GM12878 (cell line): Measurements from ENCODE around the gene ANAPC5. TPM values are rescaled to one million over a fixed set of nuclear protein-coding genes. Genes with fewer than 3 reads are reported as not detected.

Source experiments
- ATAC-seq: fragments of 200-7000 bp; cut with Tn5 transposase; 3 replicates; pipeline ENCODE4 v1.9.1; 2020; ENCODE audit warnings: mild to moderate bottlenecking, moderate library complexity
- BruUV-seq: library from RNA; stranded (reverse); fragments of 400-500 nt; replicated peaks from 2 replicates; lab custom pipeline; 2021; lab: Mats Ljungman, UMichigan
- CTCF ChIA-PET: fragments of 300-600 bp; sonication (Branson Sonifier 250); formaldehyde crosslinking; extraction: SDS; loops from one replicate; lab custom pipeline; 2021; ENCODE audit warnings: inconsistent platforms; lab: Yijun Ruan, JAX
- POLR2A ChIA-PET: fragments of 350-600 bp; formaldehyde crosslinking; extraction: SDS; loops from one replicate; lab custom pipeline; 2021; ENCODE audit warnings: inconsistent platforms; lab: Charles Lee
- RAD21 ChIA-PET: fragments of 300-600 bp; sonication (Branson Sonifier 250); formaldehyde crosslinking; loops from one replicate; lab custom pipeline; 2023; ENCODE audit warnings: antibody characterized with exemption; ENCODE audit not compliant: unreplicated experiment; lab: Charles Lee
- SMC1A ChIA-PET: fragments of 300-600 bp; sonication (Branson Sonifier 250); formaldehyde crosslinking; loops from one replicate; lab custom pipeline; 2023; ENCODE audit not compliant: unreplicated experiment, uncharacterized antibody; lab: Charles Lee
- DNase-seq: peaks from one replicate; pipeline ENCODE4 v3.0.0-alpha.2; 2011; ENCODE audit warnings: low read depth, low spot score
- FAIRE-seq: peaks from 3 replicates; lab custom pipeline; 2011; peaks lifted over from hg19 to GRCh38; lab: Jason Lieb, UNC
- H2AFZ ChIP-seq: 2 replicates; pipeline ENCODE4 v1.6.0; 2011; ENCODE audit warnings: low read depth, low read length, control low read depth; ENCODE audit not compliant: control insufficient read depth
- H3K27ac ChIP-seq: 2 replicates; pipeline ENCODE4 v1.5.1; 2011; ENCODE audit warnings: control low read depth; ENCODE audit not compliant: control insufficient read depth, insufficient read depth
- H3K27me3 ChIP-seq, 2 experiments: replicated peaks in 1 of 2; 2 replicates each; pipeline versions ENCODE4 v1.6.0 to v1.6.1; 2011; ENCODE audit warnings: low read length in 1 of 2; ENCODE audit not compliant: control insufficient read depth in 2 of 2, insufficient read depth in 2 of 2
- H3K36me3 ChIP-seq, 2 experiments: 2 replicates each; pipeline ENCODE4 v1.5.1; 2011; ENCODE audit warnings: low read length in 1 of 2; ENCODE audit not compliant: control insufficient read depth in 2 of 2, insufficient read depth in 2 of 2
- H3K4me1 ChIP-seq: 2 replicates; pipeline ENCODE4 v1.6.1; 2011; ENCODE audit warnings: mild to moderate bottlenecking, low read length, moderate library complexity, mixed read lengths; ENCODE audit not compliant: control insufficient read depth, insufficient read depth
- H3K4me2 ChIP-seq: 2 replicates; pipeline ENCODE4 v1.6.0; 2011; ENCODE audit warnings: control low read depth; ENCODE audit not compliant: control insufficient read depth, insufficient read depth
- H3K4me3 ChIP-seq: fragments of 200-600 bp; sonication (generic); 2 replicates; pipeline ENCODE4 v1.5.1; 2016
- H3K79me2 ChIP-seq: 2 replicates; pipeline ENCODE4 v1.6.0; 2011; ENCODE audit warnings: low read length; ENCODE audit not compliant: control insufficient read depth, insufficient read depth
- H3K9ac ChIP-seq: 2 replicates; pipeline ENCODE4 v1.8.0; 2011; ENCODE audit warnings: low read length, control low read depth, mixed read lengths; ENCODE audit not compliant: control insufficient read depth, insufficient read depth
- H3K9me3 ChIP-seq: replicated peaks from 3 replicates; pipeline ENCODE4 v1.5.1; 2011; ENCODE audit warnings: mild to moderate bottlenecking, low read length; ENCODE audit not compliant: control insufficient read depth, insufficient read depth
- H4K20me1 ChIP-seq: 2 replicates; pipeline ENCODE4 v1.6.0; 2011; ENCODE audit not compliant: control insufficient read depth, insufficient read depth
- CHD1 ChIP-seq: IDR thresholded peaks from 2 replicates; pipeline ENCODE4 v1.6.1; 2012; ENCODE audit warnings: low read depth, low read length, improper control_type of control experiment
- ESRRA ChIP-seq: IDR thresholded peaks from 2 replicates; pipeline ENCODE4 v1.6.1; 2012; ENCODE audit warnings: mild to moderate bottlenecking, low read length, improper control_type of control experiment
- GABPA ChIP-seq: IDR thresholded peaks from 2 replicates; pipeline ENCODE4 v1.6.1; 2014; ENCODE audit warnings: antibody characterized with exemption, low read depth, mild to moderate bottlenecking, inconsistent platforms
- KAT2A ChIP-seq: conservative IDR thresholded peaks from 2 replicates; pipeline ENCODE4 v1.6.1; 2011; ENCODE audit warnings: low read depth, low read length; ENCODE audit not compliant: control insufficient read depth
- MTA2 ChIP-seq: fragments of 450-650 bp; IDR thresholded peaks from 2 replicates; pipeline ENCODE4 v1.6.1; 2016; ENCODE audit warnings: low read depth, mild to moderate bottlenecking, moderate library complexity
- PAX5 ChIP-seq: IDR thresholded peaks from 2 replicates; pipeline ENCODE4 v1.6.1; 2011; ENCODE audit warnings: low read depth, low read length, borderline replicate concordance
- RAD21 ChIP-seq: IDR thresholded peaks from 2 replicates; pipeline ENCODE4 v1.6.1; 2011; ENCODE audit warnings: mild to moderate bottlenecking, low read depth, low read length, moderate library complexity; ENCODE audit not compliant: insufficient read depth
- SMC3 ChIP-seq: IDR thresholded peaks from 2 replicates; pipeline ENCODE4 v1.6.1; 2011; ENCODE audit warnings: low read length, improper control_type of control experiment, borderline replicate concordance
- SREBF2 ChIP-seq: IDR thresholded peaks from 2 replicates; pipeline ENCODE4 v1.6.1; 2012; ENCODE audit warnings: mild to moderate bottlenecking, low read length
- ZSCAN29 ChIP-seq: fragments of 450-650 bp; IDR thresholded peaks from 2 replicates; pipeline ENCODE4 v1.6.1; 2017; ENCODE audit warnings: mild to moderate bottlenecking, moderate library complexity
- WGBS: methylation state at CpG from one replicate; pipeline ENCODE4 v1.1.6; 2016; ENCODE audit warnings: low lambda C conversion rate; ENCODE audit not compliant: insufficient replicate concordance, insufficient coverage; ENCODE audit errors: missing lambda C conversion rate; 5-methylcytosine and 5-hydroxymethylcytosine counted together
- in situ Hi-C: fragments of 300-500 bp; cut with MboI; formaldehyde crosslinking; loops from 9 replicates; pipeline ENCODE4 v1.14.3; 2018; ENCODE audit warnings: mixed read lengths
- intact Hi-C: fragments of 100-400 bp; cut with micrococcal nuclease; formaldehyde crosslinking; loops from one replicate; pipeline ENCODE4 v1.14.2; 2022; ENCODE audit not compliant: unreplicated experiment
- polyA plus RNA-seq, 11 experiments: library from polyadenylated mRNA; depleted of rRNA in 4 of 11; unstranded in 6 of 11; stranded (reverse) in 5 of 11; fragments of >200 nt; fragmentation: Nextera tagmentation in 4 of 11; fragmentation: Illumina TruSeq in 1 of 11; extraction: Ambion mirVana in 4 of 11; extraction: Trizol in 1 of 11; gene quantifications; 1 replicate in 1 of 11; 2 replicates in 10 of 11; pipeline versions ENCODE4 v1.2.1 to v1.2.3, GENCODE V29; 2011 to 2016; ENCODE audit warnings: inconsistent platforms in 2 of 11, missing spikeins in 2 of 11, low read depth in 1 of 11
- total RNA-seq, 4 experiments: library from RNA; depleted of rRNA in 3 of 4; stranded (reverse); fragments of >200 nt in 3 of 4; fragmentation: Illumina TruSeq in 1 of 4; extraction: Trizol in 1 of 4; gene quantifications; 2 replicates each; pipeline versions ENCODE4 v1.2.1 to v1.2.3, GENCODE V29; 2013 to 2021
- TF ChIP-seq, protein P1 (sequence below): IDR thresholded peaks from 2 replicates; pipeline ENCODE4 v1.6.1; 2012; ENCODE audit warnings: low read depth, low read length, improper control_type of control experiment
- TF ChIP-seq, protein P2 (sequence below): fragments of 450-650 bp; IDR thresholded peaks from 2 replicates; pipeline ENCODE4 v1.6.1; 2018; ENCODE audit warnings: mild to moderate bottlenecking, low read depth, moderate library complexity; ENCODE audit not compliant: partially characterized antibody
- TF ChIP-seq, protein P3 (sequence below): fragments of 450-650 bp; IDR thresholded peaks from 2 replicates; pipeline ENCODE4 v1.6.1; 2018; ENCODE audit warnings: borderline replicate concordance, mild to moderate bottlenecking; ENCODE audit not compliant: partially characterized antibody
- TF ChIP-seq, protein P4 (sequence below): fragments of 450-650 bp; IDR thresholded peaks from 2 replicates; pipeline ENCODE4 v1.6.1; 2017; ENCODE audit warnings: mild to moderate bottlenecking, moderate library complexity

Gene ANAPC5
- total and polyA plus RNA-seq, 10 of the 15 experiments (the other 5 are each of a cell fraction or from before 2014, with no cell fraction given) = 102 to 227 (median 166) TPM

DNA sequence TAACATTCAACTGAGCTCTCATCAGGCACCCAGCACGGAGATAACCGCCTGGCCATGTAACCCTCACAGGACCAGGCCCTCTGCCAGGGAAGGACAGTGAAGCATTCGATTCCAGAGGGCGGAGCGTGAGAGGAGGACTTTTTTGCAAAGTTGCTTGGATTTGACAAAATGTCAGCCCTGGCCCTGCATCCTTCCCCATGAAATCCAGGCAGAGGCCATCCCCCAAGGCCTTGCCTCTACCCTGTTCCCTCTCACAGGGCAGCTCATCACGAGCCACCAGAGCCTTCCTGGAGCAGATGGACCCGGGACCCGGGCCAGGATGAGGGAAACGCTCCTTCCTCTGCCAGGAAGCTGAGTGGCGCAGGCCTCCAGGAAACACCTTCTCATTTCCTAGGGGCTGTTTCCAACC is 72.7 kb downstream of the ANAPC5 start:
- ATAC-seq (no peak), FAIRE-seq (no peak), DNase-seq (no peak)
- TF ChIP-seq GABPA (no peak), SMC3 (no peak), CHD1 (no peak), RAD21 (no peak), MTA2 (no peak), ESRRA (no peak), ZSCAN29 (no peak), SREBF2 (no peak), KAT2A (no peak), PAX5 (no peak)
- TF ChIP-seq, protein P1, sequence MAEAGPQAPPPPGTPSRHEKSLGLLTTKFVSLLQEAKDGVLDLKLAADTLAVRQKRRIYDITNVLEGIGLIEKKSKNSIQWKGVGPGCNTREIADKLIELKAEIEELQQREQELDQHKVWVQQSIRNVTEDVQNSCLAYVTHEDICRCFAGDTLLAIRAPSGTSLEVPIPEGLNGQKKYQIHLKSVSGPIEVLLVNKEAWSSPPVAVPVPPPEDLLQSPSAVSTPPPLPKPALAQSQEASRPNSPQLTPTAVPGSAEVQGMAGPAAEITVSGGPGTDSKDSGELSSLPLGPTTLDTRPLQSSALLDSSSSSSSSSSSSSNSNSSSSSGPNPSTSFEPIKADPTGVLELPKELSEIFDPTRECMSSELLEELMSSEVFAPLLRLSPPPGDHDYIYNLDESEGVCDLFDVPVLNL = no peak
- TF ChIP-seq, protein P2, sequence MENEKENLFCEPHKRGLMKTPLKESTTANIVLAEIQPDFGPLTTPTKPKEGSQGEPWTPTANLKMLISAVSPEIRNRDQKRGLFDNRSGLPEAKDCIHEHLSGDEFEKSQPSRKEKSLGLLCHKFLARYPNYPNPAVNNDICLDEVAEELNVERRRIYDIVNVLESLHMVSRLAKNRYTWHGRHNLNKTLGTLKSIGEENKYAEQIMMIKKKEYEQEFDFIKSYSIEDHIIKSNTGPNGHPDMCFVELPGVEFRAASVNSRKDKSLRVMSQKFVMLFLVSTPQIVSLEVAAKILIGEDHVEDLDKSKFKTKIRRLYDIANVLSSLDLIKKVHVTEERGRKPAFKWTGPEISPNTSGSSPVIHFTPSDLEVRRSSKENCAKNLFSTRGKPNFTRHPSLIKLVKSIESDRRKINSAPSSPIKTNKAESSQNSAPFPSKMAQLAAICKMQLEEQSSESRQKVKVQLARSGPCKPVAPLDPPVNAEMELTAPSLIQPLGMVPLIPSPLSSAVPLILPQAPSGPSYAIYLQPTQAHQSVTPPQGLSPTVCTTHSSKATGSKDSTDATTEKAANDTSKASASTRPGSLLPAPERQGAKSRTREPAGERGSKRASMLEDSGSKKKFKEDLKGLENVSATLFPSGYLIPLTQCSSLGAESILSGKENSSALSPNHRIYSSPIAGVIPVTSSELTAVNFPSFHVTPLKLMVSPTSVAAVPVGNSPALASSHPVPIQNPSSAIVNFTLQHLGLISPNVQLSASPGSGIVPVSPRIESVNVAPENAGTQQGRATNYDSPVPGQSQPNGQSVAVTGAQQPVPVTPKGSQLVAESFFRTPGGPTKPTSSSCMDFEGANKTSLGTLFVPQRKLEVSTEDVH = no peak
- TF ChIP-seq, protein P3, sequence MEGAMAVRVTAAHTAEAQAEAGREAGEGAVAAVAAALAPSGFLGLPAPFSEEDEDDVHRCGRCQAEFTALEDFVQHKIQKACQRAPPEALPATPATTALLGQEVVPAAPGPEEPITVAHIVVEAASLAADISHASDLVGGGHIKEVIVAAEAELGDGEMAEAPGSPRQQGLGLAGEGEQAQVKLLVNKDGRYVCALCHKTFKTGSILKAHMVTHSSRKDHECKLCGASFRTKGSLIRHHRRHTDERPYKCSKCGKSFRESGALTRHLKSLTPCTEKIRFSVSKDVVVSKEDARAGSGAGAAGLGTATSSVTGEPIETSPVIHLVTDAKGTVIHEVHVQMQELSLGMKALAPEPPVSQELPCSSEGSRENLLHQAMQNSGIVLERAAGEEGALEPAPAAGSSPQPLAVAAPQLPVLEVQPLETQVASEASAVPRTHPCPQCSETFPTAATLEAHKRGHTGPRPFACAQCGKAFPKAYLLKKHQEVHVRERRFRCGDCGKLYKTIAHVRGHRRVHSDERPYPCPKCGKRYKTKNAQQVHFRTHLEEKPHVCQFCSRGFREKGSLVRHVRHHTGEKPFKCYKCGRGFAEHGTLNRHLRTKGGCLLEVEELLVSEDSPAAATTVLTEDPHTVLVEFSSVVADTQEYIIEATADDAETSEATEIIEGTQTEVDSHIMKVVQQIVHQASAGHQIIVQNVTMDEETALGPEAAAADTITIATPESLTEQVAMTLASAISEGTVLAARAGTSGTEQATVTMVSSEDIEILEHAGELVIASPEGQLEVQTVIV = no peak
- TF ChIP-seq, protein P4, sequence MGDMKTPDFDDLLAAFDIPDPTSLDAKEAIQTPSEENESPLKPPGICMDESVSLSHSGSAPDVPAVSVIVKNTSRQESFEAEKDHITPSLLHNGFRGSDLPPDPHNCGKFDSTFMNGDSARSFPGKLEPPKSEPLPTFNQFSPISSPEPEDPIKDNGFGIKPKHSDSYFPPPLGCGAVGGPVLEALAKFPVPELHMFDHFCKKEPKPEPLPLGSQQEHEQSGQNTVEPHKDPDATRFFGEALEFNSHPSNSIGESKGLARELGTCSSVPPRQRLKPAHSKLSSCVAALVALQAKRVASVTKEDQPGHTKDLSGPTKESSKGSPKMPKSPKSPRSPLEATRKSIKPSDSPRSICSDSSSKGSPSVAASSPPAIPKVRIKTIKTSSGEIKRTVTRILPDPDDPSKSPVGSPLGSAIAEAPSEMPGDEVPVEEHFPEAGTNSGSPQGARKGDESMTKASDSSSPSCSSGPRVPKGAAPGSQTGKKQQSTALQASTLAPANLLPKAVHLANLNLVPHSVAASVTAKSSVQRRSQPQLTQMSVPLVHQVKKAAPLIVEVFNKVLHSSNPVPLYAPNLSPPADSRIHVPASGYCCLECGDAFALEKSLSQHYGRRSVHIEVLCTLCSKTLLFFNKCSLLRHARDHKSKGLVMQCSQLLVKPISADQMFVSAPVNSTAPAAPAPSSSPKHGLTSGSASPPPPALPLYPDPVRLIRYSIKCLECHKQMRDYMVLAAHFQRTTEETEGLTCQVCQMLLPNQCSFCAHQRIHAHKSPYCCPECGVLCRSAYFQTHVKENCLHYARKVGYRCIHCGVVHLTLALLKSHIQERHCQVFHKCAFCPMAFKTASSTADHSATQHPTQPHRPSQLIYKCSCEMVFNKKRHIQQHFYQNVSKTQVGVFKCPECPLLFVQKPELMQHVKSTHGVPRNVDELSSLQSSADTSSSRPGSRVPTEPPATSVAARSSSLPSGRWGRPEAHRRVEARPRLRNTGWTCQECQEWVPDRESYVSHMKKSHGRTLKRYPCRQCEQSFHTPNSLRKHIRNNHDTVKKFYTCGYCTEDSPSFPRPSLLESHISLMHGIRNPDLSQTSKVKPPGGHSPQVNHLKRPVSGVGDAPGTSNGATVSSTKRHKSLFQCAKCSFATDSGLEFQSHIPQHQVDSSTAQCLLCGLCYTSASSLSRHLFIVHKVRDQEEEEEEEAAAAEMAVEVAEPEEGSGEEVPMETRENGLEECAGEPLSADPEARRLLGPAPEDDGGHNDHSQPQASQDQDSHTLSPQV = no peak
- no TSS peak for BruUV-seq
- Histone ChIP-seq H3K36me3 (peaks cover 0 to 10% of the 10 kb centered on the region in 2 experiments), H3K4me1 (peaks cover 4% of the 10 kb centered on the region), H4K20me1 (no peaks in the 10 kb centered on the region), H3K9me3 (no peaks in the 10 kb centered on the region), H3K27ac (no peak overlapping the region), H3K4me3 (no peak overlapping the region), H2AFZ (no peak overlapping the region), H3K79me2 (peaks cover 4% of the 10 kb centered on the region), H3K4me2 (no peak overlapping the region), H3K27me3 (no peaks in the 10 kb centered on the region), H3K9ac (no peak overlapping the region)
- ChIA-PET RAD21 (interaction anchor here (0.9 kb wide), 1 partner anchor 20 kb away, joined by 3 read pairs; no protein-coding TSS in a partner anchor), CTCF (interaction anchor here (0.6 to 1.9 kb wide), 3 partner anchors 16 to 691 kb away, joined by 3 to 4 read pairs (median 4); no protein-coding TSS in a partner anchor), POLR2A (interaction anchor here (0.5 to 1.0 kb wide), 3 partner anchors 8 to 1077 kb away, joined by 3 to 6 read pairs (median 3); no protein-coding TSS in a partner anchor), SMC1A (interaction anchor here (0.6 kb wide), 1 partner anchor 181 kb away, joined by 3 read pairs; no protein-coding TSS in a partner anchor)
- 86% methylated on average over 10 of the region's 10 CpGs for WGBS
- intact Hi-C loops = no loop called here
- in situ Hi-C loops = no loop called here
